ENCODE results near the gene PREX1. TPM values are rescaled to one million over a fixed set of nuclear protein-coding genes. Genes with fewer than 3 reads are reported as not detected.

The PREX1 gene
- total and polyA plus RNA-seq, 2 experiments from 2014 or later, result 2.4 to 10.3 TPM

DNA sequence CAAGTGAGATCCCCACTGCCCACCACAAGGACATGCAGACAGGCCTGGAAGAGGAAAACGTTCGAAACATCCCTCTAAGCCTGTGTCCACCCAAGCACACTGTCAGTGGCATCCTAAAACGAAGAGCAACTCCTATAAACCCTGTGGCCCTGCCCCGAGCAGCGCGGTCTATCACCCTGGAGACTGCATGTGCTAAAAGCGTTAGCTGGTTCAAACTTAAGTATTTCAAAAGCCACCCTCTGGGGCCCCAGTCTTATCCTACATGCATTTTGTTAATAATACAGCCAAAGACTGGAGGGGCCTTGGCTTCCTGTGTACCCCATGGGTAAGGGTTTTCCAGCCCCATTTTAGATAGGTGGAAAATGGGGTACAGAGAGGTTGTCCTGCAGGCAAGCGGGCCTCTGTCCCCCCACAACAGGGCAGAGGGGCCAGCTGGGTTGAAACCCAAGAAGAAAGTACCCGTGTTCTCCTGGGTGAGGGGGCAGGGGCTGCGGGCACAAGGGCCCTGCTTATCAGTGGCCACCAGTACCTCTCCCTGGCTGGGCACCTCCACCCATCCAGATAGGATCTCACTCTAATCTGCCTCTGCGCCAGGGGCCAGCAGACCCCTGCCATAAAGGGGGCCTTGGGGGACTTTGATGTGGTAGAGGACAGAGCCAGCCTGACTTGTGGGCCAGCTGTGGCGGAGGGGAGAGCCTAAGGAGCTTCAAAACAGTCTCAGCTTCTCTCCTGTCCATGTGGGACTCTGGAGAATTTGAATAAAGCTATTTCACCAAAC is 28.3 kb downstream of the PREX1 start:
- peaks cover 14% of the 10 kb centered on the region for H3K4me1 ChIP-seq (ENCODE audit: insufficient read depth)
- H3K27me3 Mint-ChIP-seq (ENCODE audit: insufficient read depth, low read depth, poor library complexity), result peaks cover 8% of the 10 kb centered on the region
- TF ChIP-seq, protein P1, sequence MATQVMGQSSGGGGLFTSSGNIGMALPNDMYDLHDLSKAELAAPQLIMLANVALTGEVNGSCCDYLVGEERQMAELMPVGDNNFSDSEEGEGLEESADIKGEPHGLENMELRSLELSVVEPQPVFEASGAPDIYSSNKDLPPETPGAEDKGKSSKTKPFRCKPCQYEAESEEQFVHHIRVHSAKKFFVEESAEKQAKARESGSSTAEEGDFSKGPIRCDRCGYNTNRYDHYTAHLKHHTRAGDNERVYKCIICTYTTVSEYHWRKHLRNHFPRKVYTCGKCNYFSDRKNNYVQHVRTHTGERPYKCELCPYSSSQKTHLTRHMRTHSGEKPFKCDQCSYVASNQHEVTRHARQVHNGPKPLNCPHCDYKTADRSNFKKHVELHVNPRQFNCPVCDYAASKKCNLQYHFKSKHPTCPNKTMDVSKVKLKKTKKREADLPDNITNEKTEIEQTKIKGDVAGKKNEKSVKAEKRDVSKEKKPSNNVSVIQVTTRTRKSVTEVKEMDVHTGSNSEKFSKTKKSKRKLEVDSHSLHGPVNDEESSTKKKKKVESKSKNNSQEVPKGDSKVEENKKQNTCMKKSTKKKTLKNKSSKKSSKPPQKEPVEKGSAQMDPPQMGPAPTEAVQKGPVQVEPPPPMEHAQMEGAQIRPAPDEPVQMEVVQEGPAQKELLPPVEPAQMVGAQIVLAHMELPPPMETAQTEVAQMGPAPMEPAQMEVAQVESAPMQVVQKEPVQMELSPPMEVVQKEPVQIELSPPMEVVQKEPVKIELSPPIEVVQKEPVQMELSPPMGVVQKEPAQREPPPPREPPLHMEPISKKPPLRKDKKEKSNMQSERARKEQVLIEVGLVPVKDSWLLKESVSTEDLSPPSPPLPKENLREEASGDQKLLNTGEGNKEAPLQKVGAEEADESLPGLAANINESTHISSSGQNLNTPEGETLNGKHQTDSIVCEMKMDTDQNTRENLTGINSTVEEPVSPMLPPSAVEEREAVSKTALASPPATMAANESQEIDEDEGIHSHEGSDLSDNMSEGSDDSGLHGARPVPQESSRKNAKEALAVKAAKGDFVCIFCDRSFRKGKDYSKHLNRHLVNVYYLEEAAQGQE (IDR thresholded peaks at IDR 0.05; ENCODE audit: unreplicated experiment), result no peak
- no peak for TF ChIP-seq ZNF462 (CRISPR knock-in tag; IDR thresholded peaks at IDR 0.05)
- H3F3A ChIP-seq (replicated peaks; ENCODE audit: low read depth), result no peaks in the 10 kb centered on the region
- no peak overlapping the region for H2AFZ ChIP-seq
- H3K4me3 Mint-ChIP-seq, result no peak overlapping the region
- no peak overlapping the region for H3K4me3 ChIP-seq
- ATAC-seq (no peak), DNase-seq (ENCODE audit: low spot score) (no peak)
- no peak overlapping the region for H3K27ac Mint-ChIP-seq
- no peaks in the 10 kb centered on the region for H3K27me3 ChIP-seq (ENCODE audit: insufficient read depth)
- H3K4me1 Mint-ChIP-seq, result peaks cover 31% of the 10 kb centered on the region
- no peaks in the 10 kb centered on the region; the same call in 2 of the 3 replicates for H3K9me3 Mint-ChIP-seq
- no peaks in the 10 kb centered on the region for H3K79me2 ChIP-seq (replicated peaks; ENCODE audit: insufficient read depth)
- H3K36me3 Mint-ChIP-seq (ENCODE audit: low read depth), result peaks cover 6% of the 10 kb centered on the region; the same call in 2 of the 3 replicates
- H3K9me2 ChIP-seq (ENCODE audit: insufficient read depth), result no peaks in the 10 kb centered on the region
- H3K27ac ChIP-seq (ENCODE audit: low read depth), result no peak overlapping the region
- H3K36me3 ChIP-seq (ENCODE audit: insufficient read depth), result no peaks in the 10 kb centered on the region
- no peaks in the 10 kb centered on the region for H4K20me1 ChIP-seq (replicated peaks; ENCODE audit: insufficient read depth)
- no peak overlapping the region for H3K4me2 ChIP-seq
